Neural crest cell (in vitro differentiated cells): ENCODE data around the gene HSD17B7. TPM values are rescaled to one million over a fixed set of nuclear protein-coding genes. Genes with fewer than 3 reads are reported as not detected.
"Not testable (repeated sequence)": the region's sequence is repeated elsewhere in the genome, so short reads cannot be mapped to it uniquely, and the experiment has no call there.

Experiments used
- DNase-seq: peaks from one replicate; pipeline ENCODE4 v3.0.0; 2021; ENCODE audit warnings: low read depth, mixed read lengths, low spot score
- H3K27ac Mint-ChIP-seq: one replicate; pipeline ENCODE4 v1.8.0; 2021; ENCODE audit warnings: mild to moderate bottlenecking, mixed read lengths; ENCODE audit not compliant: unreplicated experiment
- H3K27me3 Mint-ChIP-seq: 2 replicates; pipeline ENCODE4 v1.8.0; 2021; ENCODE audit warnings: low read depth, mild to moderate bottlenecking, mixed read lengths
- H3K36me3 Mint-ChIP-seq: 2 replicates; pipeline ENCODE4 v1.8.0; 2021; ENCODE audit warnings: low read depth, mild to moderate bottlenecking, mixed read lengths
- H3K4me1 Mint-ChIP-seq: 2 replicates; pipeline ENCODE4 v1.8.0; 2021; ENCODE audit warnings: mixed read lengths
- H3K4me3 Mint-ChIP-seq: one replicate; pipeline ENCODE4 v1.8.0; 2021; ENCODE audit warnings: mild to moderate bottlenecking, mixed read lengths
- H3K9me3 Mint-ChIP-seq: 2 replicates; pipeline ENCODE4 v1.8.0; 2021; ENCODE audit warnings: mixed read lengths
- CTCF ChIP-seq: fragments of 200-600 bp; sonication (generic); conservative IDR thresholded peaks from 2 replicates; pipeline ENCODE4 v1.5.0; 2021; ENCODE audit warnings: antibody characterized with exemption, mild to moderate bottlenecking
- total RNA-seq: library from RNA; stranded (reverse); gene quantifications from 2 replicates; pipeline ENCODE4 v1.2.1, GENCODE V29; 2021

HSD17B7 gene
- total RNA-seq, 1 donor from 2014 or later = 60.1 TPM

DNA sequence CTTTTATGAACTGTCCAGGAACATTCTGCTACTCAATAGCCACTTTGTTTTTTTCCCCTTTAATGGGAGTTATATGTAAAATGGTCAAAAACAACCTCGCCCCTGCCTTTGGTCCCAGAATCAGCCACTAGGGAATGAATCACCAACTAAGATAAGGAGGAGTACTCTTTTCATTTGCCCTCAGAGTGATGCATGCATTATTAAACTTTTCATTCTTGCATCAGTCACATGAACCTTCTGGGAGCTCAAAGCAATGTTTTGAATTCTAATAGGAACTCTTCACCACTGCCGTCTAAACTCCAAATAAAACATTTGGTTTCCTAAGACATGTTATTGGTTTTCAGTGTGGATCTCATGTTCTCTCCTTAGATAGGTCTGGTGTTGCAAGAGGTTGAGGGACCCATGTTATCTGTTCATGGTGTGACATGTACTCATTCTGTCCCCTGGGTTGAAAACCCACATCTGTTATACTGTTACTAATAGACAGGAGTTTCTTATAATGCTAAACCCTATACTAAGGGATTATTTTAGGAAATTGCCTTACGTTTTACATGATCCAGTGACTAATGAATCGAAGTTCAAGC lies 17.8 kb upstream of the HSD17B7 start:
- H3K27ac Mint-ChIP-seq = no peak overlapping the region
- H3K9me3 Mint-ChIP-seq = no peaks in the 10 kb centered on the region
- no peaks in the 10 kb centered on the region for H3K27me3 Mint-ChIP-seq
- TF ChIP-seq CTCF = no peak
- DNase-seq = no peak
- H3K4me3 Mint-ChIP-seq = no peak overlapping the region
- H3K36me3 Mint-ChIP-seq = no peaks in the 10 kb centered on the region
- H3K4me1 Mint-ChIP-seq = no peaks in the 10 kb centered on the region

- TF ChIP-seq CTCF = no peak
- no peak for DNase-seq
- Mint-ChIP-seq H3K9me3 (no peaks in the 10 kb centered on the region), H3K27me3 (no peaks in the 10 kb centered on the region), H3K4me1 (no peaks in the 10 kb centered on the region), H3K36me3 (no peaks in the 10 kb centered on the region), H3K27ac (no peak overlapping the region), H3K4me3 (no peak overlapping the region)
Observed at GRCh38 chr1:162774007-162774406, 16.5 kb upstream of the HSD17B7 start.

GRCh38 chr1:162779043-162779442 lies 11.5 kb upstream of the HSD17B7 start:
- Mint-ChIP-seq H3K9me3 (no peaks in the 10 kb centered on the region), H3K36me3 (peaks cover 3% of the 10 kb centered on the region), H3K27ac (no peak overlapping the region), H3K4me3 (no peak overlapping the region), H3K4me1 (no peaks in the 10 kb centered on the region), H3K27me3 (no peaks in the 10 kb centered on the region)
- DNase-seq = no peak
- TF ChIP-seq CTCF = no peak

GRCh38 chr1:162782671-162783070 lies 7.8 kb upstream of the HSD17B7 start:
- H3K27me3 Mint-ChIP-seq = no peaks in the 10 kb centered on the region
- no peaks in the 10 kb centered on the region for H3K9me3 Mint-ChIP-seq
- no peak for DNase-seq
- TF ChIP-seq CTCF = no peak
- H3K27ac Mint-ChIP-seq = no peak overlapping the region
- H3K4me3 Mint-ChIP-seq = no peak overlapping the region
- H3K4me1 Mint-ChIP-seq = peaks cover 8% of the 10 kb centered on the region
- H3K36me3 Mint-ChIP-seq = peaks cover 3% of the 10 kb centered on the region

DNA sequence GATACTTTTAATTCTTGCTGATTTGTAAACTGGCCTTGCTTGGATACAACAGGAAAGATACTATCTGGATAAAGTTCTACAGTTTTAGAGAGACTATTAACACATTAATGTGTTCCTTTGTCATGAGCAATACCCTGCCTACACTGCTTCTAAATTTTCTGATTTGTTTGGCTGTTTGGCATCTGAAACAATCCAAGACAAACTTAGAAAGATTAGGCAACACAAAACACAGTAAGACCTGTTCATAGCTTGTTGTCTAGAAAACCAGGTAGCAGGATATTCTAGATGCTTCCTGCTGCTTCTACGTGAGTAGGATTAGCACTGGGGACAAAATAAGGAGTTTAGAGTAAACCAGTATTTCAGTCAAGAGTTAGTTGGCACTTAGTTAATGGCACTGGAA lies 5.6 kb upstream of the HSD17B7 start:
- not testable (repeated sequence) for H3K4me3 Mint-ChIP-seq, H3K27ac Mint-ChIP-seq, DNase-seq, H3K36me3 Mint-ChIP-seq, H3K27me3 Mint-ChIP-seq, H3K9me3 Mint-ChIP-seq
- H3K4me1 Mint-ChIP-seq = peaks cover 10% of the 10 kb centered on the region

DNA sequence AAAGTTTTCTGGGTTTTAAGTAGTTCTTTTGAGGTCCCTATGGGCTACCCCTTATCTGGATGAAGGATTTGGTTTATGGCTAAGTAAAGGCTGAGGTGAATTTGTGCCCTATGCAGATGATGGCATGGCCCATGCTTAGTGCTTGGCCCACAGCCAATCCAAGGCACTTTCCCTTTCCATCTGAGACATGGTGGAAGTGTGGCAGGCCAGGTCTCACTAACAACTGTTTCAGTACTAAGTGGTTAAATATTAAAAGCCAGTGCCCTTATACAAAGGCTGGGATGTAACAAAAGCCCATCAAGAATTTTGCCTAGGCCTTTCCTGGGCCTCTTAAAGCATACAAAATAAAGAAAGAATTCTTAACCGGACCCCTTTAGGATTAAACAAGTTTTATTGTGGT lies 1.7 kb upstream of the HSD17B7 start:
- H3K27ac Mint-ChIP-seq = peak overlapping the region; percentile 27
- H3K4me1 Mint-ChIP-seq = peaks cover 25% of the 10 kb centered on the region
- H3K27me3 Mint-ChIP-seq, H3K9me3 Mint-ChIP-seq, DNase-seq, H3K36me3 Mint-ChIP-seq: not testable (repeated sequence)
- H3K4me3 Mint-ChIP-seq = peak overlapping the region; percentile 38

GRCh38 chr1:162790985-162791357 lies 469 bp downstream of the HSD17B7 start:
- peak; percentile 3 for DNase-seq
- H3K4me3 Mint-ChIP-seq = peak overlapping the region; percentile 96
- H3K27ac Mint-ChIP-seq = peak overlapping the region; percentile 96
- H3K27me3 Mint-ChIP-seq, H3K9me3 Mint-ChIP-seq, H3K36me3 Mint-ChIP-seq: not testable (repeated sequence)
- H3K4me1 Mint-ChIP-seq = peaks cover 26% of the 10 kb centered on the region

DNA sequence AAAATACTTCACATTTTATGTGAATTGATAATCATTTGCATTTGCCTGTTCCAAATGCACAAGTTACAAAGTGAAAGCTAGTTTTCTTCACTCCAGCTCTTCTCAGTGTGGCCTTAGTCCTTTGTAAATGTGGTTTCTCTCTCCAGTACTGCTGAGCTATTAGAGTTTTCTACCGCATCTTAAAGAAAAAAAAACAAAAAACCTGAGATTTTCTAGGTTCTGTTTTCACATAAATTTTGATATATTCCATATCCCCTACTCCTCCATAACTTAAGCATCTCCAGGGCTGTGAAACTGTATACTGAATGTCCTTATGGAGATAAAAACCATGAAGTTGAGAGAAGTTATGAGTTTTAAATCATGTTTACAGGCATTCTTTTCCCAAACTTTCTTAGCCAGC lies 3.8 kb downstream of the HSD17B7 start:
- H3K4me3 Mint-ChIP-seq = peak overlapping the region; percentile 59
- H3K36me3 Mint-ChIP-seq, H3K9me3 Mint-ChIP-seq, DNase-seq, H3K27me3 Mint-ChIP-seq, H3K27ac Mint-ChIP-seq: not testable (repeated sequence)
- H3K4me1 Mint-ChIP-seq = peaks cover 19% of the 10 kb centered on the region

- H3K9me3 Mint-ChIP-seq, H3K27me3 Mint-ChIP-seq, H3K27ac Mint-ChIP-seq, H3K4me3 Mint-ChIP-seq, DNase-seq: not testable (repeated sequence)
- Mint-ChIP-seq H3K36me3 (peaks cover 18% of the 10 kb centered on the region), H3K4me1 (peaks cover 14% of the 10 kb centered on the region)
Observed at GRCh38 chr1:162796617-162797279, 6.2 kb downstream of the HSD17B7 start.
